ENCODE data around the gene IL5. TPM values are rescaled to one million over a fixed set of nuclear protein-coding genes. Genes with fewer than 3 reads are reported as not detected.

Gene IL5
- total and polyA plus RNA-seq, 2 donors from 2014 or later, result not detected

DNA sequence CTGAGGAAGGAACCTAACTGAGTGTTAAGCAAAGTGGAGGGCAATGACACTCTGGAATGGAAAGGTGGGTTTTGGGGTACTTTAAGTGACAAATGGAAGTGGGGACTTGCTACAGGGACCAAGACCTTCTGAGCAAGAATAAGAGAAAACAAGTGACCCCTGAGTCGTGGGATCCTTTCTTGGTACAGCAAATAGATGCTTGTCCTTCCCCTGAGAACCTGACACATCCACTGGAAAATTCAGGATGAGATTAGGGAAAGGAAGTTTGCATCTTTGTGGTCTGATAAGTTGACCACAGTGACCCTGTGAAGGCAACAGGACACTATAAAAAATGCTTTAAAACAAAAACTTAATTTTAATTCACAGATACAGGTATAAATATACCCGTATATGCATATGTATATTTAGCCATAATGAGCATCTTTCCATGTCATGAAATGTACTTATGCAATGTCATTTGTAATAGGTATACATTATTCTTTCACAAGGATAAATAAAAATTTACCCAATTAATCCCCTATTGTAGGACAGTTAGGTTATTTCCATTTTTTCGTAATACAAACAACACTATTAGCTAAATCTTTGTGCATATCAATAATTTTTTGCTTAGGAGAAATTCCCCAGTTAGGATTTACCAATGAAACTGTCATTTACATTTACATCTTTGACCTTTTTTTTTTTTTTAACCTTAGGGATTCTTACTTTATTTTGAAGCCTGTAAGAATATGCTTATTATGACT is 50.8 kb downstream of the IL5 start:
- DNase-seq, result no peak
- no peaks in the 10 kb centered on the region for H3K27me3 ChIP-seq (ENCODE audit: control insufficient read depth, insufficient read depth, low read length)
- TF ChIP-seq, protein P1, sequence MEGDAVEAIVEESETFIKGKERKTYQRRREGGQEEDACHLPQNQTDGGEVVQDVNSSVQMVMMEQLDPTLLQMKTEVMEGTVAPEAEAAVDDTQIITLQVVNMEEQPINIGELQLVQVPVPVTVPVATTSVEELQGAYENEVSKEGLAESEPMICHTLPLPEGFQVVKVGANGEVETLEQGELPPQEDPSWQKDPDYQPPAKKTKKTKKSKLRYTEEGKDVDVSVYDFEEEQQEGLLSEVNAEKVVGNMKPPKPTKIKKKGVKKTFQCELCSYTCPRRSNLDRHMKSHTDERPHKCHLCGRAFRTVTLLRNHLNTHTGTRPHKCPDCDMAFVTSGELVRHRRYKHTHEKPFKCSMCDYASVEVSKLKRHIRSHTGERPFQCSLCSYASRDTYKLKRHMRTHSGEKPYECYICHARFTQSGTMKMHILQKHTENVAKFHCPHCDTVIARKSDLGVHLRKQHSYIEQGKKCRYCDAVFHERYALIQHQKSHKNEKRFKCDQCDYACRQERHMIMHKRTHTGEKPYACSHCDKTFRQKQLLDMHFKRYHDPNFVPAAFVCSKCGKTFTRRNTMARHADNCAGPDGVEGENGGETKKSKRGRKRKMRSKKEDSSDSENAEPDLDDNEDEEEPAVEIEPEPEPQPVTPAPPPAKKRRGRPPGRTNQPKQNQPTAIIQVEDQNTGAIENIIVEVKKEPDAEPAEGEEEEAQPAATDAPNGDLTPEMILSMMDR (IDR thresholded peaks at IDR 0.05; ENCODE audit: borderline replicate concordance, extremely low read depth, insufficient read depth), result no peak
- peaks cover 0 to 7% (median 5%) of the 10 kb centered on the region in 3 donors for H3K36me3 ChIP-seq (ENCODE audit: control insufficient read depth in 2 of 3, insufficient read depth in 3 of 3, low read length in 3 of 3)
- no peaks in the 10 kb centered on the region for H3K9me3 ChIP-seq (ENCODE audit: control insufficient read depth in 2 of 3, insufficient read depth in 1 of 3, low read length in 3 of 3)
- no peak for FAIRE-seq
- peaks cover 7 to 39% (median 17%) of the 10 kb centered on the region in 3 donors for H3K4me1 ChIP-seq (ENCODE audit: control insufficient read depth in 2 of 3, insufficient read depth in 2 of 3, low read depth in 1 of 3, low read length in 3 of 3)
- no peak overlapping the region for H3K9ac ChIP-seq (ENCODE audit: low read length in 3 of 3)
- no peak overlapping the region for H3K27ac ChIP-seq (ENCODE audit: low read depth in 2 of 2, low read length in 2 of 2)
- no peak overlapping the region for H3K4me3 ChIP-seq (ENCODE audit: low read length in 3 of 3)
- intact Hi-C loops (cut with DNase I), result no loop called here

Other genes with a start within 250 kb of the IL5 start
- gene SLC22A4, start 249.1 kb downstream of the IL5 start, total RNA-seq, result 2.4 TPM
- 7.6 TPM for gene SLC22A4, start 249.1 kb downstream of the IL5 start, polyA plus RNA-seq (ENCODE audit: insufficient read depth, low read depth, low replicate concordance)
- gene SLC22A5, start 173.8 kb downstream of the IL5 start, total RNA-seq, result 28.3 TPM
- gene SLC22A5, start 173.8 kb downstream of the IL5 start, polyA plus RNA-seq (ENCODE audit: insufficient read depth, low read depth, low replicate concordance), result 36.3 TPM
- 55.6 TPM for gene IRF1, start 52.7 kb downstream of the IL5 start, total RNA-seq
- 20.5 TPM for gene IRF1, start 52.7 kb downstream of the IL5 start, polyA plus RNA-seq (ENCODE audit: insufficient read depth, low read depth, low replicate concordance)
- gene RAD50, start 13.5 kb upstream of the IL5 start, total RNA-seq, result 36.4 TPM
- gene RAD50, start 13.5 kb upstream of the IL5 start, polyA plus RNA-seq (ENCODE audit: insufficient read depth, low read depth, low replicate concordance), result 12.6 TPM
- not detected for gene IL13, start 114.7 kb upstream of the IL5 start, total RNA-seq
- gene IL13, start 114.7 kb upstream of the IL5 start, polyA plus RNA-seq (ENCODE audit: insufficient read depth, low read depth, low replicate concordance), result not detected
- gene IL4, start 130.5 kb upstream of the IL5 start, total RNA-seq, result not detected
- not detected for gene IL4, start 130.5 kb upstream of the IL5 start, polyA plus RNA-seq (ENCODE audit: insufficient read depth, low read depth, low replicate concordance)
- 13.9 TPM for gene KIF3A, start 194.0 kb upstream of the IL5 start, total RNA-seq
- 7.1 TPM for gene KIF3A, start 194.0 kb upstream of the IL5 start, polyA plus RNA-seq (ENCODE audit: insufficient read depth, low read depth, low replicate concordance)
- gene CCNI2, start 203.9 kb upstream of the IL5 start, total RNA-seq, result 3.4 TPM
- 3.8 TPM for gene CCNI2, start 203.9 kb upstream of the IL5 start, polyA plus RNA-seq (ENCODE audit: insufficient read depth, low read depth, low replicate concordance)
- 54.4 TPM for gene SEPTIN8, start 233.7 kb upstream of the IL5 start, total RNA-seq
- gene SEPTIN8, start 233.7 kb upstream of the IL5 start, polyA plus RNA-seq (ENCODE audit: insufficient read depth, low read depth, low replicate concordance), result 24.9 TPM

All from kidney (tissue), 14 donors.